Measurements from ENCODE around the gene OVOL1.

DNA sequence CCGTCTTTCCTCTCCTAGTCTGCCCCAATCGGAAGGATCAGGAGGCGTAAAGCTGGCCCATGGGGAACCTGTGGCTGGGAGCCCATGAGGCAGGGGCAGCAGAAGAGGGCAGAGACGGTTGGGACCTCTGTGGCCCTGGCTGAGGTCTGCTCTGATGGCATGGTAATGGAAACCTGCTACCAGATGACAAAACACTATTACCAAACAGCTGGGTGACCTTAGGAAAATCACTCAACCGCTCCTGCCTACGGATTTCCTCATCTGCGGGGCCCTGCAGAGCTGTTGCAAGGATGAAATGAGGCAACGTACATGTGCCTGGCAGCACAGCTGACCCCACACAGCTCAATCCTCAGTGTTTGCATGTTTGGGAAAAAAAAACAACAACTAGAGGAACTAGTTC lies 10.7 kb upstream of the OVOL1 start:
- peak; percentile 56 for TF ChIP-seq YY1 (IDR thresholded peaks at IDR 0.05)
- TF ChIP-seq HNF4G (IDR thresholded peaks at IDR 0.05) = no peak
- TF ChIP-seq, protein P1, sequence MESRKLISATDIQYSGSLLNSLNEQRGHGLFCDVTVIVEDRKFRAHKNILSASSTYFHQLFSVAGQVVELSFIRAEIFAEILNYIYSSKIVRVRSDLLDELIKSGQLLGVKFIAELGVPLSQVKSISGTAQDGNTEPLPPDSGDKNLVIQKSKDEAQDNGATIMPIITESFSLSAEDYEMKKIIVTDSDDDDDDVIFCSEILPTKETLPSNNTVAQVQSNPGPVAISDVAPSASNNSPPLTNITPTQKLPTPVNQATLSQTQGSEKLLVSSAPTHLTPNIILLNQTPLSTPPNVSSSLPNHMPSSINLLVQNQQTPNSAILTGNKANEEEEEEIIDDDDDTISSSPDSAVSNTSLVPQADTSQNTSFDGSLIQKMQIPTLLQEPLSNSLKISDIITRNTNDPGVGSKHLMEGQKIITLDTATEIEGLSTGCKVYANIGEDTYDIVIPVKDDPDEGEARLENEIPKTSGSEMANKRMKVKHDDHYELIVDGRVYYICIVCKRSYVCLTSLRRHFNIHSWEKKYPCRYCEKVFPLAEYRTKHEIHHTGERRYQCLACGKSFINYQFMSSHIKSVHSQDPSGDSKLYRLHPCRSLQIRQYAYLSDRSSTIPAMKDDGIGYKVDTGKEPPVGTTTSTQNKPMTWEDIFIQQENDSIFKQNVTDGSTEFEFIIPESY (IDR thresholded peaks at IDR 0.05) = no peak
- TF ChIP-seq, protein P2, sequence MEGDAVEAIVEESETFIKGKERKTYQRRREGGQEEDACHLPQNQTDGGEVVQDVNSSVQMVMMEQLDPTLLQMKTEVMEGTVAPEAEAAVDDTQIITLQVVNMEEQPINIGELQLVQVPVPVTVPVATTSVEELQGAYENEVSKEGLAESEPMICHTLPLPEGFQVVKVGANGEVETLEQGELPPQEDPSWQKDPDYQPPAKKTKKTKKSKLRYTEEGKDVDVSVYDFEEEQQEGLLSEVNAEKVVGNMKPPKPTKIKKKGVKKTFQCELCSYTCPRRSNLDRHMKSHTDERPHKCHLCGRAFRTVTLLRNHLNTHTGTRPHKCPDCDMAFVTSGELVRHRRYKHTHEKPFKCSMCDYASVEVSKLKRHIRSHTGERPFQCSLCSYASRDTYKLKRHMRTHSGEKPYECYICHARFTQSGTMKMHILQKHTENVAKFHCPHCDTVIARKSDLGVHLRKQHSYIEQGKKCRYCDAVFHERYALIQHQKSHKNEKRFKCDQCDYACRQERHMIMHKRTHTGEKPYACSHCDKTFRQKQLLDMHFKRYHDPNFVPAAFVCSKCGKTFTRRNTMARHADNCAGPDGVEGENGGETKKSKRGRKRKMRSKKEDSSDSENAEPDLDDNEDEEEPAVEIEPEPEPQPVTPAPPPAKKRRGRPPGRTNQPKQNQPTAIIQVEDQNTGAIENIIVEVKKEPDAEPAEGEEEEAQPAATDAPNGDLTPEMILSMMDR (IDR thresholded peaks at IDR 0.05; ENCODE audit: low read depth, low read length, missing input control) = no peak
- TF ChIP-seq, protein P3, sequence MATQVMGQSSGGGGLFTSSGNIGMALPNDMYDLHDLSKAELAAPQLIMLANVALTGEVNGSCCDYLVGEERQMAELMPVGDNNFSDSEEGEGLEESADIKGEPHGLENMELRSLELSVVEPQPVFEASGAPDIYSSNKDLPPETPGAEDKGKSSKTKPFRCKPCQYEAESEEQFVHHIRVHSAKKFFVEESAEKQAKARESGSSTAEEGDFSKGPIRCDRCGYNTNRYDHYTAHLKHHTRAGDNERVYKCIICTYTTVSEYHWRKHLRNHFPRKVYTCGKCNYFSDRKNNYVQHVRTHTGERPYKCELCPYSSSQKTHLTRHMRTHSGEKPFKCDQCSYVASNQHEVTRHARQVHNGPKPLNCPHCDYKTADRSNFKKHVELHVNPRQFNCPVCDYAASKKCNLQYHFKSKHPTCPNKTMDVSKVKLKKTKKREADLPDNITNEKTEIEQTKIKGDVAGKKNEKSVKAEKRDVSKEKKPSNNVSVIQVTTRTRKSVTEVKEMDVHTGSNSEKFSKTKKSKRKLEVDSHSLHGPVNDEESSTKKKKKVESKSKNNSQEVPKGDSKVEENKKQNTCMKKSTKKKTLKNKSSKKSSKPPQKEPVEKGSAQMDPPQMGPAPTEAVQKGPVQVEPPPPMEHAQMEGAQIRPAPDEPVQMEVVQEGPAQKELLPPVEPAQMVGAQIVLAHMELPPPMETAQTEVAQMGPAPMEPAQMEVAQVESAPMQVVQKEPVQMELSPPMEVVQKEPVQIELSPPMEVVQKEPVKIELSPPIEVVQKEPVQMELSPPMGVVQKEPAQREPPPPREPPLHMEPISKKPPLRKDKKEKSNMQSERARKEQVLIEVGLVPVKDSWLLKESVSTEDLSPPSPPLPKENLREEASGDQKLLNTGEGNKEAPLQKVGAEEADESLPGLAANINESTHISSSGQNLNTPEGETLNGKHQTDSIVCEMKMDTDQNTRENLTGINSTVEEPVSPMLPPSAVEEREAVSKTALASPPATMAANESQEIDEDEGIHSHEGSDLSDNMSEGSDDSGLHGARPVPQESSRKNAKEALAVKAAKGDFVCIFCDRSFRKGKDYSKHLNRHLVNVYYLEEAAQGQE (IDR thresholded peaks at IDR 0.05) = peak; percentile 46
- TF ChIP-seq EGR1 (IDR thresholded peaks at IDR 0.05; ENCODE audit: low read depth in 2 of 2) = no peak
- TF ChIP-seq JUND (IDR thresholded peaks at IDR 0.05) = peak in 1 of 2 donors; percentile 53
- no peak for TF ChIP-seq TAF1 (conservative IDR thresholded peaks at IDR 0.05)
- TF ChIP-seq RAD21 (IDR thresholded peaks at IDR 0.05) = peak in 1 of 2 donors; percentile 4
- TF ChIP-seq ATF3 (IDR thresholded peaks at IDR 0.05) = peak; percentile 78
- no peak for TF ChIP-seq FOXA1 (IDR thresholded peaks at IDR 0.05)

Data from liver (tissue), 3 donors.